Motor neuron (in vitro differentiated cells): ENCODE data around the gene UBAP2L. TPM values are rescaled to one million over a fixed set of nuclear protein-coding genes. Genes with fewer than 3 reads are reported as not detected.
"Not testable (repeated sequence)": the region's sequence is repeated elsewhere in the genome, so short reads cannot be mapped to it uniquely, and the experiment has no call there.

ENCODE experiments used
- ATAC-seq, 8 experiments: fragments of 200-7000 bp; cut with Tn5 transposase; replicated peaks in 6 of 8; 2 replicates each; pipeline ENCODE4 v1.8.0; 2021; ENCODE audit warnings: mild to moderate bottlenecking in 8 of 8, moderate library complexity in 8 of 8
- H3K27ac ChIP-seq, 2 donors: fragments of 250-450 bp; sonication (Bioruptor Pico); 2 replicates each; pipeline ENCODE4 v1.9.0; 2021; ENCODE audit warnings: antibody characterized with exemption in 2 of 2, mild to moderate bottlenecking in 2 of 2, moderate library complexity in 1 of 2
- H3K4me1 ChIP-seq, 2 donors: fragments of 250-450 bp; sonication (Bioruptor Pico); replicated peaks in 1 of 2; 2 replicates each; pipeline ENCODE4 v1.6.1; 2021; ENCODE audit warnings: antibody characterized with exemption in 2 of 2, mild to moderate bottlenecking in 2 of 2, moderate library complexity in 1 of 2
- H3K4me3 ChIP-seq, 5 donors: fragments of 250-450 bp; sonication (Bioruptor Pico); 2 replicates each; pipeline ENCODE4 v1.9.0; 2021; ENCODE audit warnings: antibody characterized with exemption in 5 of 5, mild to moderate bottlenecking in 5 of 5, moderate library complexity in 4 of 5
- WGBS, 10 experiments: fragments of 450-650 bp; shearing (Covaris generic); methylation state at CpG; one replicate each; pipeline ENCODE4 v1.0.0; 2022; 5-methylcytosine and 5-hydroxymethylcytosine counted together
- in situ Hi-C, 9 experiments: fragments of 400-800 bp; cut with MboI; loops; one replicate each; pipeline ENCODE4 v1.15.0; 2021; ENCODE audit warnings: low sequenced_read_pairs in 9 of 9, low pct_unique_long_range_greater_than_20kb in 2 of 9; ENCODE audit not compliant: unreplicated experiment in 9 of 9
- total RNA-seq, 8 experiments: library from RNA; unstranded; fragments of 300-600 nt; gene quantifications; 2 replicates each; pipeline versions ENCODE4 v1.2.3 to v1.2.4, GENCODE V29; 2022

UBAP2L gene
- total RNA-seq, 8 experiments from 2014 or later = 75.6 to 188 (median 117) TPM

- H3K27ac ChIP-seq, ATAC-seq, in situ Hi-C loops, H3K4me1 ChIP-seq, H3K4me3 ChIP-seq: not testable (repeated sequence)
- 59 to 100% (median 86%) methylated on average over 1 to 7 of the region's 7 CpGs; no CpG with 5 or more reads in 3 of the 10 experiments for WGBS, 10 experiments
Measured at GRCh38 chr1:154309136-154309535, 88.4 kb downstream of the UBAP2L start.

GRCh38 chr1:154312229-154313065 lies 91.7 kb downstream of the UBAP2L start:
- in situ Hi-C loops, H3K4me3 ChIP-seq, ATAC-seq, H3K27ac ChIP-seq, H3K4me1 ChIP-seq: not testable (repeated sequence)
- WGBS, 10 experiments = 38 to 91% (median 77%) methylated on average over 2 to 6 of the region's 13 CpGs; no CpG with 5 or more reads in 1 of the 10 experiments

GRCh38 chr1:154313066-154313356 lies 92.3 kb downstream of the UBAP2L start:
- WGBS, 10 experiments = 43 to 100% (median 71%) methylated on average over 1 to 3 of the region's 10 CpGs; no CpG with 5 or more reads in 6 of the 10 experiments
- Histone ChIP-seq H3K27ac (no peak overlapping the region), H3K4me1 (no peaks in the 10 kb centered on the region), H3K4me3 (no peak overlapping the region)
- in situ Hi-C loops = no loop called here
- ATAC-seq = no peak

- in situ Hi-C loops, H3K27ac ChIP-seq, H3K4me1 ChIP-seq, H3K4me3 ChIP-seq, ATAC-seq: not testable (repeated sequence)
- 19 to 83% (median 59%) methylated on average over 2 to 3 of the region's 3 CpGs; no CpG with 5 or more reads in 1 of the 10 experiments for WGBS, 10 experiments
Measured at GRCh38 chr1:154314226-154314625, 93.5 kb downstream of the UBAP2L start.

GRCh38 chr1:154316704-154317103 lies 95.9 kb downstream of the UBAP2L start:
- ATAC-seq = no peak
- in situ Hi-C loops = no loop called here
- WGBS, 10 experiments = 0 to 89% (median 72%) methylated on average over 1 of the region's 1 CpG
- H3K4me3 ChIP-seq = no peak overlapping the region
- no peaks in the 10 kb centered on the region for H3K4me1 ChIP-seq
- no peak overlapping the region for H3K27ac ChIP-seq

- no peak overlapping the region for H3K27ac ChIP-seq
- no peak for ATAC-seq
- in situ Hi-C loops = no loop called here
- WGBS, 10 experiments = 10 to 67% (median 49%) methylated on average over 1 to 4 of the region's 4 CpGs; no CpG with 5 or more reads in 2 of the 10 experiments
- H3K4me1 ChIP-seq = no peaks in the 10 kb centered on the region
- H3K4me3 ChIP-seq = no peak overlapping the region
Measured at GRCh38 chr1:154318386-154318785, 97.6 kb downstream of the UBAP2L start.

Other genes starting within 250 kb of the UBAP2L start
- 100 to 1,000 TPM in 6 of 8 experiments, 10 to 100 TPM in 2; 78.1 to 140 (median 109) TPM for gene JTB, start 243.3 kb upstream of the UBAP2L start, total RNA-seq
- 100 to 1,000 TPM in 2 of 8 experiments, 10 to 100 TPM in 6; 27.3 to 276 (median 64.2) TPM for gene RAB13, start 234.6 kb upstream of the UBAP2L start, total RNA-seq
- gene RPS27, start 230.2 kb upstream of the UBAP2L start, total RNA-seq = over 10,000 TPM in 4 of 8 experiments, 1,000 to 10,000 TPM in 4; 2,543 to 20,464 (median 10,879) TPM
- under 1 TPM; 0.10 to 0.60 (median 0.31) TPM for gene NUP210L, start 65.9 kb upstream of the UBAP2L start, total RNA-seq
- gene TPM3, start 28.9 kb upstream of the UBAP2L start, total RNA-seq = 100 to 1,000 TPM; 142 to 388 (median 227) TPM
- 1 to 10 TPM in 1 of 8 experiments, not detected in 7; 3.7 TPM for gene CFAP141, start 14.6 kb upstream of the UBAP2L start, total RNA-seq
- gene HAX1, start 51.7 kb downstream of the UBAP2L start, total RNA-seq = 100 to 1,000 TPM in 5 of 8 experiments, 10 to 100 TPM in 3; 83.2 to 173 (median 128) TPM
- 1 to 10 TPM in 1 of 8 experiments, under 1 TPM in 6, not detected in 1; 0.07 to 1.1 (median 0.33) TPM for gene AQP10, start 100.1 kb downstream of the UBAP2L start, total RNA-seq
- gene ATP8B2, start 104.6 kb downstream of the UBAP2L start, total RNA-seq = 100 to 1,000 TPM in 1 of 8 experiments, 10 to 100 TPM in 7; 33.6 to 130 (median 49.1) TPM
- gene IL6R, start 184.4 kb downstream of the UBAP2L start, total RNA-seq = 10 to 100 TPM in 2 of 8 experiments, 1 to 10 TPM in 3, under 1 TPM in 3; 0.16 to 35.0 (median 3.3) TPM